Measurements from ENCODE around the gene SLC9A5. TPM values are rescaled to one million over a fixed set of nuclear protein-coding genes. Genes with fewer than 3 reads are reported as not detected.

Gene SLC9A5
- total and polyA plus RNA-seq, 8 donors = 0.19 to 5.3 (median 0.89) TPM; not detected in 1

DNA sequence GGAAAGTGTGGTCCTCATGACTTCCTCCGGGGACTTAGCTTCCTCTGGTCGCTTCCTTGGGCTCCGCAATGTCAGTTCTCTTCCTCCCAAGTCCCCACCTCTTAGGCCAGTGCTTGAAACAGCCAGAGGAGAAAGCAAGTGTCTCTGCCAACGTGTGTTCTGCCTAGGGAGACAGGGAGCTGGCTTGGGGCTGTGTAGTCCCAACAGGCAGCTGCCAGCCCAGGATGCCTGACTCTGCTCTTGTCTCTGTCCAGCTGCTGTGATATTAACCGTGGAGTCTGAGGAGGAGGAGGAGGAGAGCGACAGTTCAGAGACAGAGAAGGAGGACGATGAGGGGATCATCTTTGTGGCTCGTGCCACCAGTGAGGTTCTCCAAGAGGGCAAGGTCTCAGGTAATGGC, 17.1 kb downstream of the SLC9A5 start:
- WGBS, 5 donors = 66 to 76% (median 72%) methylated on average over 8 of the region's 8 CpGs
- intact Hi-C loops (cut with DNase I; ENCODE audit: low total_unique reads) = loop anchor here (10.0 kb wide), 1 partner anchor 139 kb away; no protein-coding TSS in a partner anchor
- H3K27ac ChIP-seq = no peak overlapping the region
- DNase-seq = no peak
- no peaks in the 10 kb centered on the region for H3K36me3 ChIP-seq
- H3K4me1 ChIP-seq = peaks cover 0 to 8% (median 0%) of the 10 kb centered on the region in 4 donors
- peaks cover 0 to 31% (median 0%) of the 10 kb centered on the region in 3 donors for H3K27me3 ChIP-seq
- TF ChIP-seq EP300 (IDR thresholded peaks at IDR 0.05) = no peak
- no peak for TF ChIP-seq POLR2A (IDR thresholded peaks at IDR 0.05)
- no peak for TF ChIP-seq POLR2AphosphoS5 (IDR thresholded peaks at IDR 0.05)
- no peak for TF ChIP-seq CTCF (IDR thresholded peaks at IDR 0.05)
- no peak overlapping the region for H3K4me3 ChIP-seq
- H3K9me3 ChIP-seq = no peaks in the 10 kb centered on the region

DNA sequence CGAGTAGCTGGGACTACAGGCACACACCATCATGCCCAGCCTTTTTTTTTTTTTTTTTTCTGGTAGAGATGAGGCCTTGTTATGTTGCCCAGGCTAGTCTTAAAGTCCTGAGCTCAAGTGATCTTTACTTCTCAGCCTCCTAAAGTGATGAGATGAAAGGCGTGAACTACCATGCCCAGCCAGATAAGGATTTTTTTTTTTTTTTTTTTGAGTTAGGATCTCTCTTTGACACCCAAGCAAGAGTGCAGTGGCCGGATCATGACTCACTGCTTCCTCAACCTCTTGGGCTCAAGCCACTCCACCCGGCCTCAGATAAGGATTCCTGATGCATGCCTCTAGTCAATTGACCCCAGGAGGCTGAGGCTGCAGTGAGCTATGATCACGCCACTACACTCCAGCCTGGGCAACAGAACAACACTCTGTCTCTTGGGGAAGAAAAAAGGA, 19.4 kb downstream of the SLC9A5 start:
- Histone ChIP-seq H3K4me1 (peaks cover 0 to 8% (median 0%) of the 10 kb centered on the region in 4 donors), H3K9me3 (no peaks in the 10 kb centered on the region), H3K27ac (no peak overlapping the region), H3K4me3 (no peak overlapping the region), H3K36me3 (no peaks in the 10 kb centered on the region), H3K27me3 (peaks cover 0 to 31% (median 0%) of the 10 kb centered on the region in 3 donors)
- intact Hi-C loops (cut with DNase I; ENCODE audit: low total_unique reads) = loop anchor here (10.0 kb wide), 1 partner anchor 137 kb away; no protein-coding TSS in a partner anchor
- 26 to 43% (median 42%) methylated on average over 5 of the region's 5 CpGs for WGBS, 5 donors
- TF ChIP-seq POLR2AphosphoS5 (IDR thresholded peaks at IDR 0.05) = peak in 1 of 3 donors; percentile 37
- TF ChIP-seq CTCF (IDR thresholded peaks at IDR 0.05) = no peak
- no peak for TF ChIP-seq EP300 (IDR thresholded peaks at IDR 0.05)
- no peak for TF ChIP-seq POLR2A (IDR thresholded peaks at IDR 0.05)
- DNase-seq = peak; percentile 63 to 65

DNA sequence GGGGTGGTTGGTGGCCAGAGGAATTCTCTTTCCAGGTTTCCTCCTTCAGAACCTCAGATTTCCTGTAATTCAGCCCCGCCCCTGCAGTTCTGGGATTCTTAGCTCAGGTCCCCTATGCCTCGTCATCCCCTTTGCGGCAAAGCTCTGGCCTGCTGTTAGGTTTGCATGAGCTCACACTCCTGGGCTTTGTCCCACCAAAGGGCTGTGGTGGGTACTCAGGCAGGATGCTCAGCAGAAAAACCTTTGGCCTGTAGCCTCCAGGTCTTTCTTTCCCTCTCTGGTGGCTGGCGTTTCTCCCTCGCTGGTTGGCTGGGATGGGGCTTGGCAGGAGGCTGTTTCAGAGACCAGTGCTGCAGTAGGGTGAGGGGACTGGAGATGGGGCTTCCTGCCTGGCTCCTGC, 21.0 kb downstream of the SLC9A5 start:
- H3K9me3 ChIP-seq = no peaks in the 10 kb centered on the region
- TF ChIP-seq EP300 (IDR thresholded peaks at IDR 0.05) (no peak), POLR2A (IDR thresholded peaks at IDR 0.05) (no peak), POLR2AphosphoS5 (IDR thresholded peaks at IDR 0.05) (no peak), CTCF (IDR thresholded peaks at IDR 0.05) (no peak)
- H3K27me3 ChIP-seq = peaks cover 0 to 22% (median 0%) of the 10 kb centered on the region in 3 donors
- no peak overlapping the region for H3K27ac ChIP-seq
- no peak overlapping the region for H3K4me3 ChIP-seq
- H3K36me3 ChIP-seq = no peaks in the 10 kb centered on the region
- intact Hi-C loops (cut with DNase I; ENCODE audit: low total_unique reads) = loop anchor here (10.0 kb wide), 1 partner anchor 135 kb away; no protein-coding TSS in a partner anchor
- WGBS, 5 donors = 24 to 53% (median 41%) methylated on average over 5 of the region's 5 CpGs
- peaks cover 0 to 8% (median 0%) of the 10 kb centered on the region in 4 donors for H3K4me1 ChIP-seq
- DNase-seq = no peak

DNA sequence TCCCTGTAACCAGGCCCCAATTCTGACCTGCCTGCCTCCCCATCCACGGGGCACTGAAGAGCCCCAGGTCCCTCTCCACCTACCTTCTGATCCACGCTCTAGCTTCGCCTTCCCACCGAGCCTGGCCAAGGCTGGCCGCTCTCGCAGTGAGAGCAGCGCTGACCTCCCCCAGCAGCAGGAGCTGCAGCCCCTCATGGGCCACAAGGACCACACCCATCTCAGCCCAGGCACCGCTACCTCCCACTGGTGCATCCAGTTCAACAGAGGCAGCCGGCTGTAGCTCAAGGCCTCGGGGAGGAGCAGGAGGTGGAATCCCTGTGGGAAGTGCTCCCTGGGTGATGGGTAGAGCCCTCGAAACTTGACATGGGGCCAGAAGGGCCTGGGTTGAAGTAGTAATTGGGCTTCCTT, 22.2 kb downstream of the SLC9A5 start:
- no peaks in the 10 kb centered on the region for H3K9me3 ChIP-seq
- H3K36me3 ChIP-seq = peaks cover 2 to 7% (median 5%) of the 10 kb centered on the region in 4 donors
- no peak overlapping the region for H3K27ac ChIP-seq
- intact Hi-C loops (cut with DNase I; ENCODE audit: low total_unique reads) = no loop called here
- DNase-seq = no peak
- H3K4me3 ChIP-seq = no peak overlapping the region
- peaks cover 0 to 12% (median 0%) of the 10 kb centered on the region in 3 donors for H3K27me3 ChIP-seq
- peaks cover 0 to 8% (median 0%) of the 10 kb centered on the region in 4 donors for H3K4me1 ChIP-seq
- TF ChIP-seq EP300 (IDR thresholded peaks at IDR 0.05) = no peak
- no peak for TF ChIP-seq POLR2AphosphoS5 (IDR thresholded peaks at IDR 0.05)
- no peak for TF ChIP-seq CTCF (IDR thresholded peaks at IDR 0.05)
- TF ChIP-seq POLR2A (IDR thresholded peaks at IDR 0.05) = no peak
- WGBS, 5 donors = 81 to 91% (median 85%) methylated on average over 9 to 11 of the region's 11 CpGs
